ENCODE measurements around the gene CCDC30. TPM values are rescaled to one million over a fixed set of nuclear protein-coding genes. Genes with fewer than 3 reads are reported as not detected.

Gene CCDC30
- polyA plus RNA-seq (2013, experiment 1 of 4) = 6.3 TPM
- polyA plus RNA-seq (2013, experiment 2 of 4) = 4.9 TPM
- 5.6 TPM for polyA plus RNA-seq (2013, experiment 3 of 4)
- 3.3 TPM for polyA plus RNA-seq (2013, experiment 4 of 4)

GRCh38 chr1:42462828-42463763 is at the start of gene CCDC30:
TSS of gene CCDC30 (plus strand) at chr1:42463286. CDS start at chr1:42480552, 17,266 bp downstream.
- Histone ChIP-seq H3K4me1 (ENCODE audit: control insufficient read depth, insufficient read depth, low read length) (peaks cover 3% of the 10 kb centered on the region), H3K36me3 (ENCODE audit: control insufficient read depth, insufficient read depth, low read length) (peaks cover 7% of the 10 kb centered on the region), H3K9me3 (ENCODE audit: control insufficient read depth, low read length) (no peaks in the 10 kb centered on the region), H3K4me3 (ENCODE audit: insufficient read depth, low read depth, low read length) (peak within 1 kb of the TSS; percentile 68), H3K27ac (ENCODE audit: insufficient read depth, low read depth, low read length, poor library complexity, severe bottlenecking) (peak within 1 kb of the TSS; percentile 56), H3K27me3 (ENCODE audit: control insufficient read depth, insufficient read depth, low read length, poor library complexity, severe bottlenecking) (peaks cover 7% of the 10 kb centered on the region)
- WGBS, 2 experiments = 4 to 5% methylated on average over 59 of the region's 59 CpGs

- Histone ChIP-seq H3K4me1 (ENCODE audit: control insufficient read depth, insufficient read depth, low read length) (peaks cover 6% of the 10 kb centered on the region), H3K27me3 (ENCODE audit: control insufficient read depth, insufficient read depth, low read length, poor library complexity, severe bottlenecking) (no peaks in the 10 kb centered on the region), H3K9me3 (ENCODE audit: control insufficient read depth, low read length) (no peaks in the 10 kb centered on the region), H3K36me3 (ENCODE audit: control insufficient read depth, insufficient read depth, low read length) (no peaks in the 10 kb centered on the region), H3K4me3 (ENCODE audit: insufficient read depth, low read depth, low read length) (no peak overlapping the region), H3K27ac (ENCODE audit: insufficient read depth, low read depth, low read length, poor library complexity, severe bottlenecking) (no peak overlapping the region)
- 91 to 93% methylated on average over 17 of the region's 17 CpGs for WGBS, 2 experiments
These were observed 48.3 kb upstream of the CCDC30 start for GRCh38 chr1:42414551-42415496.

DNA sequence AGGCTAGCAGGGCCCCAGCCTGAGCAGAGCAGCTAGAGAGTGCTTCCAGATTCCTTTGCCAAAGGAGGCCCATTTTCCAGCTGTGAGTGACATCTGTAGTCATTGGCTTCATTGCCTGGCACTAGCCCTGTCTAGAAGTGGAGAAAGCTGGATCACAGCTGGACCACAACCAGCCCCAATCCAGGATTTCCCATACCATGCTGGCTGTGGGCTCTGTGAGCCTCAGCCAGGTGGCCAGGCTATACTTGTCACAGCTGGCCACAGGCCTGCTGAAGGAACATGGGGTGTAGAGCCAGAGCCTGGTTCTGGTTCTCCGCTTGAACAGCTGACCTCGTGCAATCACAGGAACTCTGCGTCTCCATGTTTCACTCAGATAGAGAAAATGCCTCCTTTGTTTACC is 45.9 kb upstream of the CCDC30 start:
- no peak overlapping the region for H3K27ac ChIP-seq (ENCODE audit: insufficient read depth, low read depth, low read length, poor library complexity, severe bottlenecking)
- no peaks in the 10 kb centered on the region for H3K36me3 ChIP-seq (ENCODE audit: control insufficient read depth, insufficient read depth, low read length)
- no peak overlapping the region for H3K4me3 ChIP-seq (ENCODE audit: insufficient read depth, low read depth, low read length)
- 60 to 63% methylated on average over 3 of the region's 3 CpGs for whole genome bisulfite sequencing, 2 experiments
- H3K9me3 ChIP-seq (ENCODE audit: control insufficient read depth, low read length) = no peaks in the 10 kb centered on the region
- peaks cover 13% of the 10 kb centered on the region for H3K4me1 ChIP-seq (ENCODE audit: control insufficient read depth, insufficient read depth, low read length)
- no peaks in the 10 kb centered on the region for H3K27me3 ChIP-seq (ENCODE audit: control insufficient read depth, insufficient read depth, low read length, poor library complexity, severe bottlenecking)

DNA sequence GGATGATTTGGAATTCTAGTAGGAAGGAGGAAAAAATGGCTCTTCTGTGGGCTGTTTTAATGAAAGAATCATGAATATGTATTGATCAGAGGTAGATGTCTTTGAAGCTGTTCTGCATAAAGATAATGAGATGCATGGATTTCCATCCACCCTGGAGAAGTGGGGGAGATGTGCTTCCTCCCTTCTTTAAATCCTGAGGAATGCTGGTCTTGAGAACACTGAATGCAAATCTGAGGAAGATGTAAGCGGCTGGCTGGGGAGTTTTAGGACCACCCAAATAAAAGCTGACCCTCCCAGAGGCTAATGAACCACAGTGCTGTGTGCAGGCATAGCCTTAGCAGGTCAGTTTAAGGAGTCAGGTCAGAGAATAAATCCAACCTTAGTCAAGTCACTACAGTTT is 44.6 kb upstream of the CCDC30 start:
- Histone ChIP-seq H3K27ac (ENCODE audit: insufficient read depth, low read depth, low read length, poor library complexity, severe bottlenecking) (no peak overlapping the region), H3K4me1 (ENCODE audit: control insufficient read depth, insufficient read depth, low read length) (peaks cover 13% of the 10 kb centered on the region), H3K4me3 (ENCODE audit: insufficient read depth, low read depth, low read length) (no peak overlapping the region), H3K36me3 (ENCODE audit: control insufficient read depth, insufficient read depth, low read length) (no peaks in the 10 kb centered on the region), H3K9me3 (ENCODE audit: control insufficient read depth, low read length) (no peaks in the 10 kb centered on the region), H3K27me3 (ENCODE audit: control insufficient read depth, insufficient read depth, low read length, poor library complexity, severe bottlenecking) (no peaks in the 10 kb centered on the region)
- WGBS, 2 experiments = 50 to 55% methylated on average over 1 of the region's 1 CpG

DNA sequence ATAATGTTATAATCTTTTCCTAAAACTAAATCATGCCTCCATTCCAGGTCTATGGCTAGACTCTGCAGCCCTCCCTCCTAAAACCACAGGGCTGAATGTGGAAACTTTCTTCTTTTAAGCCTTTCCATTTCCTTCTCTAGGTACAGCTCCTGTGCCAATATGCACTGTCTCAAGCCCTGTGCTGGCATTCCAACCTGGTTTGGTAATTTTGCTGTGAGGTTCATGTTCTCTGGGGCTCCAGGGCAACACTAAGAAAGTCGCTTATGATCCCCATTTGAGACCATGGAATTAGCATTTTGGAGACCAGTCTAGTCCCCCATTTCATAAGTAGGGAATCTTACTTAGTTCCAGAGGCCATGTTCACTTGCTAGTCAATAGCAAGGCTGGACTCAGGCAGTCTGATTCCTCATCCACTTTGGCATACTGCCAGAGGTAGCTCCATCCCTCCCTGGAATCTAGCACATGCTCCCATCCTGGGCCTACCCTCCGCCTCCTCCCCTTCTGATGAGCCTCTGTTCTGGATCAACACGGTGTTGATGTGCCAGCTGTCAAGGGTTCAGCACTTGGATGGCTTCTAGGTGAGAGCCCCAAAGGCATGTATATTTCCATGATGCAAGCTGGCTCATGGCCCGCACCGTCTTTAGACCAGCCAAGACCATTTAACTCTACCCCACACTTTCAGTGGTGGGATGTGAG is 43.8 kb upstream of the CCDC30 start:
- no peaks in the 10 kb centered on the region for H3K27me3 ChIP-seq (ENCODE audit: control insufficient read depth, insufficient read depth, low read length, poor library complexity, severe bottlenecking)
- H3K36me3 ChIP-seq (ENCODE audit: control insufficient read depth, insufficient read depth, low read length) = no peaks in the 10 kb centered on the region
- H3K9me3 ChIP-seq (ENCODE audit: control insufficient read depth, low read length) = no peaks in the 10 kb centered on the region
- H3K4me3 ChIP-seq (ENCODE audit: insufficient read depth, low read depth, low read length) = no peak overlapping the region
- 89 to 91% methylated on average over 5 of the region's 5 CpGs for WGBS, 2 experiments
- peaks cover 13% of the 10 kb centered on the region for H3K4me1 ChIP-seq (ENCODE audit: control insufficient read depth, insufficient read depth, low read length)
- no peak overlapping the region for H3K27ac ChIP-seq (ENCODE audit: insufficient read depth, low read depth, low read length, poor library complexity, severe bottlenecking)

- Histone ChIP-seq H3K27ac (ENCODE audit: insufficient read depth, low read depth, low read length, poor library complexity, severe bottlenecking) (no peak overlapping the region), H3K9me3 (ENCODE audit: control insufficient read depth, low read length) (no peaks in the 10 kb centered on the region), H3K36me3 (ENCODE audit: control insufficient read depth, insufficient read depth, low read length) (no peaks in the 10 kb centered on the region), H3K4me1 (ENCODE audit: control insufficient read depth, insufficient read depth, low read length) (peaks cover 13% of the 10 kb centered on the region), H3K27me3 (ENCODE audit: control insufficient read depth, insufficient read depth, low read length, poor library complexity, severe bottlenecking) (no peaks in the 10 kb centered on the region), H3K4me3 (ENCODE audit: insufficient read depth, low read depth, low read length) (no peak overlapping the region)
- WGBS, 2 experiments = 91 to 96% methylated on average over 6 to 7 of the region's 7 CpGs
These were observed 43.0 kb upstream of the CCDC30 start for GRCh38 chr1:42420121-42420520.

DNA sequence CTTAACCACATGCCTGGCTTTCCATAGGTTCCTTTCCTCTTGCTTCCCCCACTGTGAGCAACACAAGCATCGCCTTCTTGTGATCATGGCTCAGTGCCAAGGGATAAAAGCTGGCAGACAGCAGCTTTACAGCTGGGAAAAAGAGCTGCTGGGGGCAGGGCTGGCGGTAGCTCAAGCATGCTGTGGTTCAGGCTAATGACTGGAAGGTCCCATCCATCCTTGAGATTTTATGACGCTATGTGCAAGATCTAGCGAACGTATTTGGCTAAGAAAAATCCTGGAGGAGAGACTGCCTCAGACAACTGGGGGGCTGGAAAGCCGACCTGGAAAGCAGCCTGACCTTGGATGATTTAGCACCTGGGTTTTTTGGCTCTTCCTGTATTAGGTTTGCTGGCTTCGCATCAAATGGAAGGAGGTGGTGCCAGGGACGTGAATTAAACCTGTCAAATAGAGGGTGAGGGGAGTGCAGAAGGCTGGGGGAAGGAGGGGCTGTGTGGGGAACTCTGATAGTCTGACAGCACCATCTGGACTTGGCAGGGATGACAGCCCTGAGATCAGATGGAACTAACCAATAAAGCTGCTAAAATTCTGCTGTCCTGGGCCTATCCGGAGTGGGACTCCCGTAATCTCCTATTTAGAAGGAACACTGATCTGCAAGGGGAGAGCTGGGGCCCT is 42.0 kb upstream of the CCDC30 start:
- Histone ChIP-seq H3K36me3 (ENCODE audit: control insufficient read depth, insufficient read depth, low read length) (no peaks in the 10 kb centered on the region), H3K27ac (ENCODE audit: insufficient read depth, low read depth, low read length, poor library complexity, severe bottlenecking) (no peak overlapping the region), H3K9me3 (ENCODE audit: control insufficient read depth, low read length) (no peaks in the 10 kb centered on the region), H3K4me1 (ENCODE audit: control insufficient read depth, insufficient read depth, low read length) (peaks cover 13% of the 10 kb centered on the region), H3K27me3 (ENCODE audit: control insufficient read depth, insufficient read depth, low read length, poor library complexity, severe bottlenecking) (no peaks in the 10 kb centered on the region), H3K4me3 (ENCODE audit: insufficient read depth, low read depth, low read length) (no peak overlapping the region)
- WGBS, 2 experiments = 85 to 86% methylated on average over 10 of the region's 10 CpGs

GRCh38 chr1:42422737-42423136 is 40.3 kb upstream of the CCDC30 start:
- H3K36me3 ChIP-seq (ENCODE audit: control insufficient read depth, insufficient read depth, low read length) = no peaks in the 10 kb centered on the region
- no peak overlapping the region for H3K4me3 ChIP-seq (ENCODE audit: insufficient read depth, low read depth, low read length)
- H3K9me3 ChIP-seq (ENCODE audit: control insufficient read depth, low read length) = no peaks in the 10 kb centered on the region
- H3K27ac ChIP-seq (ENCODE audit: insufficient read depth, low read depth, low read length, poor library complexity, severe bottlenecking) = no peak overlapping the region
- H3K27me3 ChIP-seq (ENCODE audit: control insufficient read depth, insufficient read depth, low read length, poor library complexity, severe bottlenecking) = no peaks in the 10 kb centered on the region
- peaks cover 13% of the 10 kb centered on the region for H3K4me1 ChIP-seq (ENCODE audit: control insufficient read depth, insufficient read depth, low read length)
- WGBS, 2 experiments = 85% methylated on average over 9 of the region's 9 CpGs

DNA sequence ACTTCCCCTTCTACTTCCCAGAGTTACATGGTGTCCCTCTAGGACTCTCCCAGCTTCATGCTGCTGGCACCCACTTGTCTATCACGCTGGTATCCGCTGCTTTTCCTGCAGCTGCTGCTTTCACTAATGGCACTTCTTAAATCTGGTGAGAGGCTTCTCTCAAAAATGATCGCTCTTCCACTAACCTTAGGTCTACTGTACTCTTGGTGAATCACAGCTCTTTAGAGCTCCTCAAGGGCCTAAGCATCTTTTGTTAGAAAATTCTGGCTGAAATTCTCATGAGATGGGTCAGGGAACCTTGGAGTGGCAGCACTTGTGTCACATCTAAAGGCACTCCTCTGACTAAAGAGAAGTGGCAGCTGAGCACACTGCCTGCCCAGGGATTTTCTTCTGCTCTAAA is 39.4 kb upstream of the CCDC30 start:
- Histone ChIP-seq H3K9me3 (ENCODE audit: control insufficient read depth, low read length) (no peaks in the 10 kb centered on the region), H3K36me3 (ENCODE audit: control insufficient read depth, insufficient read depth, low read length) (no peaks in the 10 kb centered on the region), H3K4me1 (ENCODE audit: control insufficient read depth, insufficient read depth, low read length) (peaks cover 7% of the 10 kb centered on the region), H3K27ac (ENCODE audit: insufficient read depth, low read depth, low read length, poor library complexity, severe bottlenecking) (no peak overlapping the region), H3K27me3 (ENCODE audit: control insufficient read depth, insufficient read depth, low read length, poor library complexity, severe bottlenecking) (no peaks in the 10 kb centered on the region), H3K4me3 (ENCODE audit: insufficient read depth, low read depth, low read length) (no peak overlapping the region)
- 92 to 96% methylated on average over 3 of the region's 3 CpGs for WGBS, 2 experiments

Data from ectodermal cell (in vitro differentiated cells).